Liver (tissue), 9 donors: ENCODE data around the gene CEP97. TPM values are rescaled to one million over a fixed set of nuclear protein-coding genes. Genes with fewer than 3 reads are reported as not detected.

Experiments
- DNase-seq: peaks from one replicate; pipeline ENCODE4 v3.0.0-alpha.2; 2017; ENCODE audit warnings: low spot score
- H3K27ac ChIP-seq, 2 donors: one replicate each; pipeline ENCODE4 v1.7.0; 2013; ENCODE audit warnings: inconsistent platforms in 2 of 2, low read length in 2 of 2, control low read depth in 1 of 2, low read depth in 1 of 2, mild to moderate bottlenecking in 1 of 2
- H3K27me3 ChIP-seq, 4 donors: one replicate each; pipeline versions ENCODE4 v1.6.1 to v1.7.0; 2013; ENCODE audit warnings: low read length in 3 of 4, inconsistent platforms in 1 of 4, mild to moderate bottlenecking in 1 of 4, moderate library complexity in 1 of 4; ENCODE audit not compliant: control insufficient read depth in 4 of 4, insufficient read depth in 4 of 4
- H3K36me3 ChIP-seq, 4 donors: one replicate each; pipeline versions ENCODE4 v1.6.1 to v1.7.0; 2013; ENCODE audit warnings: low read length in 3 of 4, mild to moderate bottlenecking in 3 of 4, low read depth in 1 of 4, moderate library complexity in 1 of 4; ENCODE audit not compliant: control insufficient read depth in 4 of 4, insufficient read depth in 3 of 4
- H3K4me1 ChIP-seq, 4 donors: one replicate each; pipeline versions ENCODE4 v1.6.1 to v1.7.0; 2013; ENCODE audit warnings: low read length in 3 of 4, mild to moderate bottlenecking in 3 of 4, moderate library complexity in 1 of 4; ENCODE audit not compliant: control insufficient read depth in 4 of 4, insufficient read depth in 4 of 4
- H3K4me3 ChIP-seq, 3 donors: one replicate each; pipeline versions ENCODE4 v1.6.1 to v1.7.0; 2013; ENCODE audit warnings: low read length in 3 of 3, control low read depth in 1 of 3, low read depth in 1 of 3, mild to moderate bottlenecking in 1 of 3
- H3K9ac ChIP-seq, 2 donors: one replicate each; pipeline ENCODE4 v1.7.0; 2013; ENCODE audit warnings: low read length in 2 of 2, mild to moderate bottlenecking in 2 of 2, moderate library complexity in 2 of 2, control low read depth in 1 of 2, low read depth in 1 of 2
- H3K9me3 ChIP-seq, 4 donors: one replicate each; pipeline versions ENCODE4 v1.6.1 to v1.7.0; 2013; ENCODE audit warnings: low read length in 3 of 4; ENCODE audit not compliant: control insufficient read depth in 4 of 4
- CTCF ChIP-seq: fragments of 150-350 bp; IDR thresholded peaks from 2 replicates; pipeline ENCODE4 v1.5.1; 2017; ENCODE audit warnings: improper control_type of control experiment, low read depth, low read length; ENCODE audit not compliant: missing input control
- EGR1 ChIP-seq, 2 donors: IDR thresholded peaks; 2 replicates each; pipeline ENCODE4 v1.6.1; 2016 to 2018; ENCODE audit warnings: antibody characterized with exemption in 2 of 2, low read depth in 2 of 2
- FOXA2 ChIP-seq: IDR thresholded peaks from 2 replicates; pipeline ENCODE4 v1.6.1; 2016; ENCODE audit warnings: antibody characterized with exemption
- GABPA ChIP-seq, 2 donors: IDR thresholded peaks in 1 of 2; conservative IDR thresholded peaks in 1 of 2; 2 replicates each; pipeline ENCODE4 v1.6.1; 2016; ENCODE audit warnings: antibody characterized with exemption in 2 of 2, mild to moderate bottlenecking in 1 of 2, moderate library complexity in 1 of 2
- HNF4G ChIP-seq: IDR thresholded peaks from 2 replicates; pipeline ENCODE4 v1.6.1; 2016; ENCODE audit warnings: antibody characterized with exemption
- NR2F2 ChIP-seq: IDR thresholded peaks from 2 replicates; pipeline ENCODE4 v1.6.1; 2016; ENCODE audit warnings: antibody characterized with exemption
- RAD21 ChIP-seq, 2 donors: IDR thresholded peaks; 2 replicates each; pipeline ENCODE4 v1.6.1; 2016; ENCODE audit warnings: antibody characterized with exemption in 2 of 2, mild to moderate bottlenecking in 2 of 2
- REST ChIP-seq: IDR thresholded peaks from 2 replicates; pipeline ENCODE4 v1.6.1; 2016; ENCODE audit warnings: antibody characterized with exemption, mild to moderate bottlenecking
- TAF1 ChIP-seq: conservative IDR thresholded peaks from 2 replicates; pipeline ENCODE4 v1.6.1; 2016; ENCODE audit warnings: antibody characterized with exemption, mild to moderate bottlenecking
- YY1 ChIP-seq: IDR thresholded peaks from 2 replicates; pipeline ENCODE4 v1.6.1; 2016; ENCODE audit warnings: antibody characterized with exemption, mild to moderate bottlenecking
- ZBTB33 ChIP-seq: IDR thresholded peaks from 2 replicates; pipeline ENCODE4 v1.6.1; 2016; ENCODE audit warnings: antibody characterized with exemption
- WGBS: extraction: QIAGEN DNeasy Blood & Tissue Kit; methylation state at CpG from one replicate; pipeline ENCODE4 v1.1.7; 2013; 5-methylcytosine and 5-hydroxymethylcytosine counted together
- polyA plus RNA-seq, 2 donors: library from polyadenylated mRNA; stranded (reverse) in 1 of 2; unstranded in 1 of 2; fragments of 200-250 nt in 1 of 2; fragments of >200 nt in 1 of 2; fragmentation: Nextera tagmentation in 1 of 2; extraction: Ambion mirVana in 1 of 2; gene quantifications; one replicate each; pipeline versions ENCODE4 v1.2.1 to v1.2.3, GENCODE V29; 2013 to 2015
- total RNA-seq, 2 donors: library from RNA; depleted of rRNA; stranded (reverse); fragments of >200 nt; gene quantifications; one replicate each; pipeline ENCODE4 v1.2.3, GENCODE V29; 2014
- donor health status: healthy.
- donor health status: healthy.
- donor health status: healthy.
- donor health status: healthy.
- donor health status: healthy.

The CEP97 gene
- total and polyA plus RNA-seq, 4 donors, result 0.57 to 8.3 (median 2.1) TPM

- Histone ChIP-seq H3K27me3 (no peaks in the 10 kb centered on the region), H3K27ac (no peak overlapping the region)
- 96% methylated on average over 3 of the region's 3 CpGs for WGBS
These were observed 4.7 kb upstream of the CEP97 start for GRCh38 chr3:101719604-101720185.

More at GRCh38 chr3:101719604-101720185, 4.7 kb upstream of the CEP97 start:
- H3K36me3 ChIP-seq, result no peaks in the 10 kb centered on the region
- no peak for TF ChIP-seq RAD21 (IDR thresholded peaks at IDR 0.05)
- TF ChIP-seq GABPA (IDR thresholded peaks at IDR 0.05 in 1 of 2, conservative IDR thresholded peaks at IDR 0.05 in 1 of 2), result no peak
- no peak for TF ChIP-seq CTCF
- TF ChIP-seq FOXA2, result no peak
- no peak for TF ChIP-seq EGR1 (IDR thresholded peaks at IDR 0.05; ENCODE audit: low read depth in 2 of 2)
- no peak for TF ChIP-seq TAF1
- TF ChIP-seq ZBTB33, result no peak
- no peak for TF ChIP-seq REST
- TF ChIP-seq NR2F2, result no peak
- no peak for TF ChIP-seq HNF4G
- TF ChIP-seq YY1, result no peak
- H3K4me3 ChIP-seq, result no peak overlapping the region
- no peak for DNase-seq
- no peak overlapping the region for H3K9ac ChIP-seq
- peaks cover 0 to 4% (median 3%) of the 10 kb centered on the region in 4 donors for H3K4me1 ChIP-seq
- H3K9me3 ChIP-seq, result no peaks in the 10 kb centered on the region
